HG03520 (cell line): ENCODE results near the gene SLC27A5.

Experiments
- ATAC-seq: cut with Tn5 transposase; IDR thresholded peaks from one replicate; pipeline ENCODE4 v1.9.1; 2021; ENCODE audit warnings: mild to moderate bottlenecking, moderate library complexity; ENCODE audit not compliant: unreplicated experiment

SLC27A5 gene

DNA sequence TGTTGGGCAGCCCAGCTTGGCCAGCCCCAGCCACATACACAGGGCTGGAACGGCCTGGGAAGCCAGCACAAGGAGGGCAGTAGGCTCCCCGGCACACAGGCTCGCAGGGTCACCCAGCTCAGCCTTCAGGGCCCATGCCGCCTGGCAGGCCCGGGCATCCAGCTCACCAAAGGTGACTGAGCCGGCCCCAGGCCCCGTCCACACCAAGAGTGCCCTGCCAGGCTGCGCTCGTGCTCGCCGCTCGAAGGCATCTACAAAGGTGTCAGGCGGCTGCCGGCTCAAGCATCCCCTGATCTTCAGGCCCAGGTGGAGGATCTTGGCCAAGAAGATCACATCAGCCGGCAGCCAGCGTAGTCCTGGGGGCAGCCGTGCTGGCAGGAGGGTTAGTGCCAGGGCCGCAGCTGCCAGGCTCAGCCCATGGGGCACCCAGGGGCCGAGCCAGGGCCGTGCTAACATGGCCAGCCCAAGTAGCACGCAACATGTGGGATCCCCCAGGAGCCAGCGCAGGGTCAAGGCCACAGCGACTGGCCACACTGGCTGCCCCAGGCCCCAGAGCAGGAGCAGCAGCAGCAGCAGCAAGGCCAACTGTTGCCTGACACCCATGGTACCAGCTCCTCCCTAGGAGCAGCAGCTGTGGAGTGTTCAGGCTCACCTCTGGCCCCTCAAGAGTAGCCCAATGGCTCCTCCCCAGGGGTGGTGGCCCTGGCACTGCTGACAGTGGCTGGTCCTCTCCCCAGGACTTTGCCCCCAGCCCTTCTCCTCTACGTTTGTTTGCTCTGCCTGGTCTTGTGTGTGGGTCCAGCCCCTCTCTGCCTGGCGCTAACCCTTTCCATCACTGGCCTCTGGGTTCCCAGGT, at the start of gene SLC27A5:
TSS of gene SLC27A5 (minus strand) at position 640 of the 856 bp plus-strand sequence. CDS start at position 603, 37 bp downstream.
- no peak for ATAC-seq

- no peak for ATAC-seq
These were observed 49.1 kb upstream of the SLC27A5 start for GRCh38 chr19:58560921-58561320.

DNA sequence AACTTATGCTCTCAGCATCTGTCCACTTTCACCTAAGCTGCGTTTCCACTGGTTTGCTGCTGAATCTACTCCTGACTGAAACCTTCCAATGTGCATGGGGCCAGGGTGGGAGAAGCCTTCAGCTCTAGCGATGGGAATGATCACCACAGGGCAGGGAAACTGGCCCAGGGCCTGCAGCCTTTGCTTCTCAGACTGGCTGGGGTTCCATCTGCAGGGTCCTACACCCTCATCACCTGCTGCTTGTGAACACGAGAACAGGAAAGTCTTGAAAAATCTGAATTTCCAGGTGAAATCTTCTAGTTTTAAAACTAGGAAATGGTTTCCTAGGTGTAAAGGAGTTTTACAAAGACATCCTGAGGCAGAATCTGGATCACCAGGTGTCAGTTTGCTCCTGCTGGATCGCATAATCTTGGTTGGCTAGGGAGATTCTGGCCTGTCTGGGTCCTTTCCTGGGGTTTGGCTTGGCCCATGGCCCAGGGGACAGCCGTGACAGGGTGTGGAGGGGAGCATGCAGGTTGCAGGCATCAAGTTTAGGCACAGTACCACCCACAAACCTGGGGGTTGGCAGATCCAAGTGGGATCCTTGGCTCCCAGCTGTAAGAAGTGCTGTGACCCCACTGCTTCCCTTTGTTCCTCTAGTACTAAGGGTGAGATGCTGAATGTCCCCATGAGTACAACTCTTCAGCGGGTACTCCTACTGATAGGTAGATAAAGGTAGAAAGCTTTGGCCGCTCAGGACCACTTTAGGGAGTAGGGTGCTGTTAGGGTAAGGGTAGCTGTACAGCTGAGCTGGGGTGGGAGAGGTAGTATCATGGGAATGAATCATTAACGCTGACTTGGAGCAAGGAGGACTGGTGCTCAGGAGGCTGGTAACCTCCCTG, 48.5 kb upstream of the SLC27A5 start:
- ATAC-seq: no peak

DNA sequence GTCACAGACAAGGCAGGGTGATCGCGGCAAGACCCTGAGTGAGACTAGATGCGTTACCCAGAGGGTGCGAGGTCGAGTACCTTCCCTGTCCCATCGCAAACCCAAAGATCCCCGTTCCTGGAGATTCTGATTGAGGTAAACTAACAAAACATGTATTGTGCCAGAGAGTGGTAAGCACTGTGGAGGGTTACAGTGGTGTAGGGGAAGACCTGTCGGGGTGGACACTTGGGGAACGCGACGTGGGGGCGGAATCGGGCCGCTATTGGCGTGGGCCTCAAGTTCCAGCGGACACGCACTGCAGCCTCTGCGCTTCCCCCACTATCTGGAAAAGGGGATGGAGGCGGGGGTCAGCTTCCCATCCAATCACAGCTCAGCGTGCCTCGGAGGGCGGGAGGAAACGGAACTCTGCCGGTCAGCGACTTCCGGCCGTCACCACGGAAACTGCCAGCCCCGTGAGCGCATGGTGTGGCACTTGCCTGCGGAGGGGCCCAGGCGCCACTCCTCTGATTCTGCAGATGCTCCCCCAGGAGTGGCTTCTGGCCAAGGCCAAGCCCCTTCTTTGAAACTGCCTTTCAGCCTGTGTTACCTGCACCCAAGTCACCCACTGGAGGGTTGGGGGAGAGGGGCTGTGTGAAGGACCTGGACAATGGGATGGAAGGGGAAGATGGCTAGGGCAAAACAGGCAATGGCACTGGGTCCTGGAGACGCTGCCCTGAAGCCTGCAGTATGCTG, 47.6 kb upstream of the SLC27A5 start:
- no peak for ATAC-seq

DNA sequence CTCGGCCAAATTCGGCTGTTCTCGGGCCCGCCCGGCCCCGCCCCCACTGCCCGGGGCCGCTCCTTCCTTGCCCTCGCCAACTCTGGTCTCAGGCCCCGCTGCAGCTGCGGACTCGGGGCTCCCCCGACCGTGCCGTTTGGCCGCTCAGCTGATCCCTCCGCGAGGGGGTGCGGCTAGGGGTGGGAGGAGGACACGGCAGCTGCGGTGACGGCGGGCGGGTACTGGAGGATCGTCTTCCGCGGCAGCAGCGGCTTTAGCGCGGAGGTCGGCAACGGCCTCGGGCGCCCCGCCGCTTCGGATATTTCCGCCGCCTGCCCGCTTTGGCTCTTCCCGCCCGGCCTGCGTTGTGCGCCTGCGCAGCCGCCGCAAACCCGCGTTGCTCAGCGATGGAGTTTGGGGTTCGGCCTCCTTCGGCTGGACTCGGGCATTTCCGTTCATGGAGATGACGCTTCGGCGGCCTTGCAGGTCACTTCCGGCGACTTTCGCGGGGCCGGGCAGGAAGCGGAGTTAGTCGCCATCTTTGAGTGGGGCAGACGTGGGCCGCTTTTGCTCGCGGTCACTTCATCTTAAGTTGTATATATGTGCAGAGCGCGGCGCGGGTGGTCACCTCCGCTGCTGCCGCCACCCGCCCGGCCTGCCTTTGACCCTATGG, 47.0 kb upstream of the SLC27A5 start:
- peak; percentile 46 for ATAC-seq

- ATAC-seq: no peak
These were observed 46.4 kb upstream of the SLC27A5 start, which contains the start of gene UBE2M for GRCh38 chr19:58558066-58558622. Gene UBE2M, minus strand, starts transcription at chr19:58558611. Its CDS starts 230 bp downstream, at chr19:58558381.

- ATAC-seq: no peak
These were observed 45.7 kb upstream of the SLC27A5 start for GRCh38 chr19:58557221-58558065.

GRCh38 chr19:58556622-58557220, 44.9 kb upstream of the SLC27A5 start:
- no peak for ATAC-seq

GRCh38 chr19:58555920-58556621, 44.3 kb upstream of the SLC27A5 start:
- no peak for ATAC-seq

GRCh38 chr19:58555369-58555885, 43.6 kb upstream of the SLC27A5 start:
- ATAC-seq: no peak

GRCh38 chr19:58554494-58555368, 42.9 kb upstream of the SLC27A5 start, which contains the start of gene CHMP2A:
Gene CHMP2A, minus strand, starts transcription at chr19:58555105. Its CDS starts 893 bp downstream, at chr19:58554212.
- ATAC-seq: peak; percentile 29

- ATAC-seq: no peak
These were observed 42.2 kb upstream of the SLC27A5 start for GRCh38 chr19:58553799-58554493.

- ATAC-seq: no peak
These were observed 40.9 kb upstream of the SLC27A5 start for GRCh38 chr19:58552655-58553054.

DNA sequence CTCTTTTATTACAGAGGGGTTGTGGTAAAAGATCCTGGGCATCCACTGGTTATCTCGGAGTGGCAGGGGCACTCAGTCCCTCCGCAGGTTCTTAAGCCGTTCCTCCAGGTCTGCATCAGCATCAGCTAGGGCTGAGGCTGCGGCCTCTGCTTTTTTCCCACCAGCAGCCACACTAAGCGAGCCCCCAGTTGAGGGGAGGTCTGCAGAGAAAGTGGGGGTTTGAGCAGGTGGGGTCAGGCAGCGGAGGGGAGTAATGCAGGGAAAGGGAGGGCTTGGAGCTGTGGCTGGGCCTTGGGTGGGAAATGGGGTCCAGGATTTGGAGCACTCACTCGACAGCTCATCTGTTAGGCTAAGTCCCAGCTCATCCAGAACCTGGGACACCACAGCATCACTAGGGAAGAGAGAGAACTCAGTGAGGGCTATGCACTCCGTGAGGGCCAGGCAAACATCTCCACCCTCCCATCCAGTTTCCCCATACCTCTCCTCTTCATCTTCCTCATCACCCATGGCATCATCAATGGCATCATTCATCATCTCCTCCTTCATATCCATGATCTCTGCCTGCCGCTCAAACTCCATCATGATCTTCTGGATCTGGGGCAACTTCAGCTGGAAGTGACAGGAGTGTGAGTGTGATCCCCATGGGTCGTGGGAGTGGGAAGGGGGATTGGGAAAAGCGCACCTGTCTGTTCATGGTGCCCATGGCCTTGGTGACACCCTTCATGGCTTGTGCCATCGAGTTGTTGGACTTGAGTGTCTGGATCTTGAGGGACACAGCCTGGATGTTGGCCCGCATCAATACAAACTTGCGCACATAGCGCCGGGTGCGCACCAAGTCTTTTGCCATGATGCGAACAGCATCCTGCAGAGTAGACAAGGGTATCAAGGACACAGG, 40.0 kb upstream of the SLC27A5 start:
- no peak for ATAC-seq

GRCh38 chr19:58551123-58551497, 39.3 kb upstream of the SLC27A5 start:
- ATAC-seq: no peak
